AG04449 (cell line): ENCODE data around the gene OTOF.

Experiments
- CTCF ChIA-PET: fragments of 350-600 bp; formaldehyde crosslinking; extraction: SDS; loops from one replicate; lab custom pipeline; 2021; ENCODE audit warnings: antibody characterized with exemption; lab: Yijun Ruan, JAX
- POLR2A ChIA-PET: fragments of 400-600, 350-600 bp; formaldehyde crosslinking; extraction: SDS; loops from one replicate; lab custom pipeline; 2020; ENCODE audit warnings: antibody characterized with exemption, inconsistent platforms; lab: Yijun Ruan, JAX
- DNase-seq: peaks from one replicate; pipeline ENCODE4 v3.0.0-alpha.2; 2010; ENCODE audit warnings: low read depth, low spot score
- H3K4me3 ChIP-seq: 2 replicates; pipeline ENCODE4 v1.5.1; 2011; ENCODE audit warnings: low read depth, mild to moderate bottlenecking, control low read depth, low read length
- CTCF ChIP-seq: IDR thresholded peaks from one replicate; pipeline ENCODE4 v1.5.1; 2011; ENCODE audit warnings: mild to moderate bottlenecking, moderate library complexity, low read length, control low read depth, inconsistent platforms; ENCODE audit not compliant: insufficient read depth; ENCODE audit errors: missing control alignments

Gene OTOF

GRCh38 chr2:26489213-26489850 is 11.4 kb upstream of the OTOF start:
- no peak for TF ChIP-seq CTCF
- CTCF ChIA-PET: no interaction called here

GRCh38 chr2:26488463-26489212 is 10.7 kb upstream of the OTOF start:
- POLR2A ChIA-PET: no interaction called here
- no peak for TF ChIP-seq CTCF

More at GRCh38 chr2:26489213-26489850, 11.4 kb upstream of the OTOF start:
- no peak overlapping the region for H3K4me3 ChIP-seq
- DNase-seq: no peak
- POLR2A ChIA-PET: no interaction called here

GRCh38 chr2:26487192-26487591 is 9.3 kb upstream of the OTOF start:
- no peak for DNase-seq
- ChIA-PET CTCF (interaction anchor here (1.1 to 2.2 kb wide), 2 partner anchors 9 to 91 kb away, joined by 3 to 7 read pairs; partner anchors contain the start of gene OTOF), POLR2A (interaction anchor here (0.6 kb wide), 1 partner anchor 65 kb away, joined by 3 read pairs; no protein-coding TSS in a partner anchor)
- TF ChIP-seq CTCF: no peak
- no peak overlapping the region for H3K4me3 ChIP-seq

More at GRCh38 chr2:26488463-26489212, 10.7 kb upstream of the OTOF start:
- DNase-seq: no peak
- no peak overlapping the region for H3K4me3 ChIP-seq
- CTCF ChIA-PET: interaction anchor here (2.2 kb wide), 1 partner anchor 11 kb away, joined by 7 read pairs; the partner anchor contains the start of gene OTOF

GRCh38 chr2:26486789-26487188 is 8.9 kb upstream of the OTOF start:
- DNase-seq: no peak
- ChIA-PET POLR2A (no interaction called here), CTCF (interaction anchor here (1.1 to 2.2 kb wide), 2 partner anchors 9 to 91 kb away, joined by 3 to 7 read pairs; partner anchors contain the start of gene OTOF)
- no peak for TF ChIP-seq CTCF
- H3K4me3 ChIP-seq: no peak overlapping the region

- POLR2A ChIA-PET: no interaction called here
- CTCF ChIA-PET: no interaction called here
These were observed 7.9 kb upstream of the OTOF start for GRCh38 chr2:26485725-26486418.

More at GRCh38 chr2:26485725-26486418, 7.9 kb upstream of the OTOF start:
- DNase-seq: no peak
- TF ChIP-seq CTCF: no peak
- H3K4me3 ChIP-seq: no peak overlapping the region
